Measurements from ENCODE around the gene TBC1D21.

DNA sequence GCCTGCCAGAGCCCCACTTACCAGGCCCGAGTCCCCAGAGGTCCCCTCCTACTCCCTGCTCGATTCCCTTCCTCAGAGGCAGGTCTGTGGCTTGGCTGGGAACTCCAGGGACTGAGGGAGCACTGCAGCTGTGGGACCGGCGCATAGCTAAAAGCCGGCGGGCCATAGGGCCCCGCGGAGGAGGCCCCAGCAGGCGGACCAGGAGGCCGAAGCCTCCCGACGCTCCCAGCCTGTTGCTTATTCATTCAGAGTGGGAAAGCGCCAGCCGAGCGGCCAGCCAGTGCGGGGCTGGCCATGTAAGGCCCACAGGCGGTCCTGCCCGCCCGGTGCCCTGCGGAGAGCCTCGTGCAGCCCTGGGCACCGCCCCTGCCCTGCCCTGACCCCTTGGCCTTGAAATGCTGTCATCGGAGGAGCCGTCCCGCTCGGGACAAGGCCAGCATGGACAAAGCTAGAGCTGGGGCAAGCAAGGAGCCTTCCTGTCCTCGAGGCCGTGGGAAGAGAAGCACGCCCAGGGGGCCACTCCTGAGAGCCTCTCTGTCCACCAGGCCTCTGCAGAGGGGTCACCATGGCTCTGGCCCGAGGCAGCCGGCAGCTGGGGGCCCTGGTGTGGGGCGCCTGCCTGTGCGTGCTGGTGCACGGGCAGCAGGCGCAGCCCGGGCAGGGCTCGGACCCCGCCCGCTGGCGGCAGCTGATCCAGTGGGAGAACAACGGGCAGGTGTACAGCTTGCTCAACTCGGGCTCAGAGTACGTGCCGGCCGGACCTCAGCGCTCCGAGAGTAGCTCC, 53.0 kb downstream of the TBC1D21 start, which contains the start of gene LOXL1:
- TF ChIP-seq POLR2AphosphoS5 (IDR thresholded peaks at IDR 0.05; ENCODE audit: low read depth, low read length) (no peak), POLR2A (IDR thresholded peaks at IDR 0.05; ENCODE audit: low read depth, low read length) (no peak)
